Stimulated activated CD4-positive, alpha-beta T cell treated with anti-CD3 and anti-CD28 coated beads, Interleukin-15, amount 100 ng/mL, for 1 hour (primary cell): ENCODE data around the gene DVL1.
A peak's percentile ranks its signal among the peaks of the same experiment; 100 is the strongest.

Experiments
- DNase-seq, 2 donors: peaks; one replicate each; pipeline ENCODE4 v3.0.0-alpha.2; 2020; ENCODE audit warnings: low read depth in 1 of 2, low spot score in 1 of 2

Gene DVL1

DNA sequence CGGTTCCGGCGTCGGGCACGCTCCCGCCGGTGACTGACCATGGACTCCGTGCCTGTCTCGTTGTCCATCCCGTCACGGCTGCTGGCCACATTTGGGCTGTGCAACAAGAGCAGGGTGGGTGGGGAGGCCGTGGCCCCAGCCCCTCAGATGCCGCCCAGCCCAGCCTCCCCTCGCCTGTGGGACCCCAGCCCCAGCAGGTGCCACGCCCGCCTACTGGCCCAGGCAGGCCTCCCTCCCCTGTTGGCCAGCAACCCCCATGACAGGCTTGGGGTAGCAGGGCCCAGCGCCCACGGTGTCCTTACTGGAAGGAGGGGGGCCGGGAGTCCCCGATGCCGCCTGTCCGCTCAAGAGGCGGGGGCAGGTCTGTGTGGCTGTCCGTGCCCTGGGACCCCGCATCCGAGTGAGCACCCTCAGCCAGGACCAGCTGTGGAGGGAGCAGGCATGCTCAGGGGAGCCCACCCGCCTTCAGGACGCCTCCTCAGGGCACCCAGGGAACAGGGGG is 7.1 kb downstream of the DVL1 start:
- no peak for DNase-seq

DNA sequence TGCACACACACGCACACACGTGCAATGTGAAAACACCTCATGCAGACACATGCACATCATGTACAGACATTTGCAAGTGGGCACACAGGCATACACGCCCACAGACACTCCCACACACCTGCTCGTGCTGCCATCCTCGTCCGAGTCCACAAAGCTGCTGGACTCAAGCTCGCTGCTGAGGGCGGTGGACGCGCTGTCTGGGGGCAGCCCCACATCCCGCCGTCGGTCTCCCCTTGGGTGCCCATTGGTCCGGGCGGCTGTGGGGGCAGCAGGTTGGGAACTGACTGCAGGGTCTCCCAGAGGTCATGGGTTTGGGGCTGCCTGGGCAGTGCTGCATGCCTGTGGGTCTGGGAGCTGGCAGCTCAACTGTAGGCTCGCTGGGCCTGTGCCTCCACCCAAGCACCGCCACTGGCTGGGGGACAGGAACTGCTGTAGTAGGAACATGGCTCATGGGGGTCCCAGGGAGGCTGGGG is 7.6 kb downstream of the DVL1 start:
- no peak for DNase-seq

DNA sequence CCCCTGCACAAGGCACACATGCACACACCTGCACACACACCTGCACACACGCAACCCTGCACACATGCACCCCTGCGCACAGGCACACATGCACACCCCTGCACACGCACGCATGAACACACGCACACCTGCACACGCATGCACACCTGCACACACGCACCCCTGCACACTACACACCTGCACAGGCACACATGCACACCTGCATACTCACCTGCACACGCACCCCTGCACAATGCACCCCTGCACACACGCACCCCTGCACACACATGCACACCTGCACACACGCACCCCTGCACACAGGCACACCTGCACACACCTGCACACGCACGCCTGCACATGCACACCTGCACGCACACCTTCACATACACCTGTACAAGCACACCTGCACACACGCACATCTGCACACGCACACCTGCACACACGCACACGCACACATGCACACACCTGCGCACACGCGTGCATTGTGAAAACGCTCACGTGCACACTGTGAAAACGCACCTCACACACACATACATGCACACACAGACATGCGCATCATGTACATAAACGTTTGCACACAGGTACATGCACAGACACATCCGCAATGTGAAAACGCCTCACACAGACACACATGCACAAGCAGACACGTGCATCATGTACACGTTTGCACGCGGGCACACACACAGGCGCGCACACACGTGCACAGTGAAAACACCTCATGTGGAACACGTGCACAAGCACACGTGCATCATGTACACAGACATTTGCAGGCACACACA is 8.2 kb downstream of the DVL1 start:
- DNase-seq, result no peak

DNA sequence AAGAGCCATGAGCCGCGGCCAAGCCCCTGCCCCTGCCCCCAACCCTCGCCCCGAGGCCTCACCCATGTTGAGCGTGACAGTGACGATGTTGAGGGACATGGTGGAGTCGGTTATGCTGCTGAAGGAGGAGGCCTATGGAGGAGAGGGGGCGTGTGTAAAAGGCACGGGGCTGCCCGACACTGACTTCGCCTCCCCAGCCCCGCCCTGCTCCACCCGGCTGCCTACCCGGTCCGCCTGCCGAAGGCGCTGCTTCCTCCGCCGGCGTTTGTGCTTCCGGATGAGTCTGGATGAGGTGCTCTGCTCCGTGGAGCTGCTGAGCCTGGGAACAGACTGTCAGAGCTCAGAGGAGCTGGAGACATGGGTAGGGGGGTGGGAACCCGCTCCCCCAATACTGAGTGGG is 9.0 kb downstream of the DVL1 start:
- no peak for DNase-seq

DNA sequence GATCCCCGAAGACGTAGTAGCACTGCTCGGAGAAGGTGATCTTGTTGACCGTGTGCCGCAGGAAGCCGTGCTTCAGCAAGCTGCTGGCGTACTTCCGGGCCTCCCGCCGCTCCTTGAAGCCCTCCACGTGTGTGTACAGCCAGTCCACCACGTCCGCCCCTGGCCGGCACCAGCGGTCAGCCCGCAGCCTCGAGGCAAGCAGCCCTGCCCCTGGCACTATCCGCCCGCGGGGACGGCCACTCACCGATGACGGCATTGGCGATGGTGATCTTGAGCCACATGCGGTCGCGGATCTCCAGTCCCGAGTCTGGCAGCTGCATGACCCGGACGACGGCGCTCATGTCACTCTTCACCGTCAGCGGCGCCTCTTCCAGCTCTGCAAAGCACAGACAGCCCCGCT is 10.9 kb downstream of the DVL1 start:
- DNase-seq, result no peak

DNA sequence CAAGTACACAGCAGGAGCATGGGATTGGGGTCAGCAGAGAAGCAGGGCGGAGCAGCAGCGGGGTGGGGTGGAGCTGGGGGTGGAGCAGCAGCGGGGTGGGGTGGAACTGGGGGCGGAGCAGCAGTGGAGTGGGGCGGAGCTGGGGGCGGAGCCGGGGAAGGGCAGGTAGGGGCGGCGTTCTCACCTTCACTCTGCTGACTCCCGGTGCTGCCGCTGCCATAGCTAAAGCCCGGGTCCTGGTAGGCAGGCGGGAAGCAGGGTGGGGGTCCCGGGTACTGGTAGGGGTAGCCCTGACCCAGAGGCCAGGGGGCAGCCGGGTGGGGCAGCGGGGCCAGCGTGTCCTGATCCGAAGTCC is 11.4 kb downstream of the DVL1 start:
- DNase-seq, result peak in 1 of 2 donors; percentile 40

DNA sequence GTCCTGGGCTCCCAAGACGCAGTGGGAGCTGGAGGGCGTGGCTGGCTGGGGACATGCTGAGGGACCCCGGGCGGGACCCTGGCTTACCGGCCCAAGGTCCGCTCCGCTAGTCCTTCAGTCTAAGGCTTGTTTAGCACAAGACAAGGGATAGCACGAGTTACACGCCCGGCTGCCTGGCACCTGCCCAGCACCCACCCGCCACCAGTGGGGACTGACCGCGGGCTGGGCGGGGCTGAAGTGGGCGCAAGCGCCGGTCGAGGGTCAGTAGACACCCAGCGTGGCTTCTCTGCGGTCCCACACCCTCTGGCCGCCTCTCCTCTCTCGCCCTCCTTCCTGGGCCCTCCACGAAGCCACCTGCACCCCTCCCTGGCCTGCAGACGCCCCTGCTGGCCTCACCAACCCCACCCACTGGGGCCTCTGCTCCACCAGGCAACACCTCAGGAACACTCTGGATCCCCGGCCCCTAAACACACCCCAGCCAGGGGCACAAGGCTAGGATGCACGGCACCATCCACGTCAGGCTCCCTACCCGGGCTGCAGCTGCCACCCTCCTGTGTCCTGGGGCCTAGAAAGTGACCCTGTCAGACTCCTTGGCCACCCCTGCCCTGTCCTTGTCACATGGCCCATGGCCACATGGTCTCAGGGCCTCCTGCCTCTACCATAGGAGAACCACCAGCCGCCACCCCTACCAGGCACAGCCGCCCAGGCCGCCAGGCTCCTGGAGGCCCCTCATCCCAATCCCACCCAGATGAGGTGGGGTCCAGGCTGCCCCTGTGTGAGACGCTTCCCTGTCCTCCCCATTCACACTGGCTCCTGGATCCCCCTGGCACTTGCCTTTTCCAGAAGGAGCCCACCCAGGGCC is 12.1 kb downstream of the DVL1 start:
- no peak for DNase-seq

DNA sequence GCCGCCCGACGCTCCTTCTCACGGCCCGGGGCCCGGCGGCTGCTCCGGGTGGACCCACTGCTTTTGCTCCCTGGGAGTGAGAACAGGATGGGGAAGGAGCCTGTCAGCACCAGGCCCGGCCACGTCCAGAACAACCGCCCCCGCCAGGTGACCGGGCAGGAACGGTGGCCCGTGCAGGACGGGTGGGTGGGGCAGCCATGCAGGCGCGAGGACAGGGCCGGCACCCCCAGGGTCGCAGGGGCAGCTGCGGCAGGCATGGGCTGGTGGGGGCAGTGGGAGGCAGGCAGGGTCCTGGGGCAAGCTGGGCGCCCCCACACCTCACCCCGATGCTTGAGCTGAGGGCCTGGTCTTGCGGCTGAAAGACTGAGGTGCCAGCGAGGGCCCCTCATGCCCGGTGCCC is 12.8 kb downstream of the DVL1 start:
- no peak for DNase-seq

DNA sequence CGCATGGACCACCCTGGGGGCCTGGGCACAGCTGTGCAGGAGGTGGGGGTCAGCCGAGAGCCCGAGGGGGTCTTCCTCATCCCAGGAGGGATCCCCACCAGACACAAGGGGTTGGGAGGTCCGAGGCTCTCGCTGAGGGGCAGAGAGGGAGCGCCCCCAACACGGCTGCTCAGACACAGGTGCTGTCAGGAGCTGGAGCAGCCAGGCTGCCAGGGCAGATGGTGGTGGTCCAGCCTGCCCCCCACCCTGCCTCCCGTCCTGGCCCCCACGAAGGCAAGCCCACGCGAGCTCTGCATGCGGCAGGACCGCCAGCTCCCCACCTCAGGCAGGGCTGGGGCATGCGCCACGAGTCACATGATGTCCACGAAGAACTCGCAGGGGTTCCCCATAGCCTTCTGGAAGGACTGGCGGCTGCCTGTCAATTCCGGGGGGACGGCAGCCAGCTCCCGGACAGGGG is 13.4 kb downstream of the DVL1 start:
- DNase-seq, result no peak

DNA sequence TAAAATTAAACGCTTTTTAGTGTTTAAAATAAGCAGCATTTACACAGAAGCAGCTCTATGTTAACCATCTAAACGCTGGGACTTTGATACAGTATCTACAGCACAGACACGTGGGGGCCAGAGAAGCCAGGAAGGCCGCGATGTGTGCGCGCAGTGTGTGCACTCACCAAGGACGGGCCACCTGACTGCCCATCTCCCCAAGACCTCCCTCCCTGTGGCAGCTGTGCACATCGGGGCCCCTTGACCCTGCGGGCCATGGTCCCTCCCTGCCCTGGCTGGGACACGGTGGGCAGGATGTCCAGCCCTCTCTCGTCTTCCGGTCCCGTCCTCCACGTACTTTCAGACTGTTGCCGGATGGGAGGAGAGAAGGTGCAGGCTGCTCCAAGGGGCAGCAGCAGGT is 13.9 kb downstream of the DVL1 start:
- DNase-seq, result no peak

DNA sequence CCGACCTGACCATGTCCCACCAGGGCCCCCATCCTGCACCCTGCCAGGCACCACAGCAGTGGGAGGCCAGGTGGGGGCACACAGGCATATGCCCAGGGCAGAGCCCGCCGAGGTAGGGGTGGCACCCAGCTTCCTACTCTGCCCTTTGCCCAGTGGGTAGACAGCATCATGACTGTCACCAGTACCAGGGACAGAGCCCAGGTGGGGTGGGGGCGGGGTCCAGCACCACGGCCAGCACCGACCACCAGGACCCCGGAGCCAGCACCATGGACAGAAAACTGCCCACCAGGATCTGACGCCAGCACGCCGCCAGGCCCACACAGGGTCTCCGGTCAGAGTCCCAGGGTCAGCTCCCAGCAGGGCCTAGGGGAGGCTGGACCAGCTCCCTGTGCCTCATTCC is 14.4 kb downstream of the DVL1 start:
- DNase-seq, result no peak

DNA sequence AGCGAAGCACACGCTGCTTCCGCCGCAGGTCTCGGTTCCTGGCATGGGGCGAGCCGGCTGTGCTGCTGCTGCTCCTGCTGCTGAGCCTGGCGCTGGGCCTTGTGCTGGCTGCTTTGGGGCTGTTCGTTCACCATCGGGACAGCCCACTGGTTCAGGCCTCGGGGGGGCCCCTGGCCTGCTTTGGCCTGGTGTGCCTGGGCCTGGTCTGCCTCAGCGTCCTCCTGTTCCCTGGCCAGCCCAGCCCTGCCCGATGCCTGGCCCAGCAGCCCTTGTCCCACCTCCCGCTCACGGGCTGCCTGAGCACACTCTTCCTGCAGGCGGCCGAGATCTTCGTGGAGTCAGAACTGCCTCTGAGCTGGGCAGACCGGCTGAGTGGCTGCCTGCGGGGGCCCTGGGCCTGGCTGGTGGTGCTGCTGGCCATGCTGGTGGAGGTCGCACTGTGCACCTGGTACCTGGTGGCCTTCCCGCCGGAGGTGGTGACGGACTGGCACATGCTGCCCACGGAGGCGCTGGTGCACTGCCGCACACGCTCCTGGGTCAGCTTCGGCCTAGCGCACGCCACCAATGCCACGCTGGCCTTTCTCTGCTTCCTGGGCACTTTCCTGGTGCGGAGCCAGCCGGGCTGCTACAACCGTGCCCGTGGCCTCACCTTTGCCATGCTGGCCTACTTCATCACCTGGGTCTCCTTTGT is 15.5 kb downstream of the DVL1 start:
- no peak for DNase-seq

DNA sequence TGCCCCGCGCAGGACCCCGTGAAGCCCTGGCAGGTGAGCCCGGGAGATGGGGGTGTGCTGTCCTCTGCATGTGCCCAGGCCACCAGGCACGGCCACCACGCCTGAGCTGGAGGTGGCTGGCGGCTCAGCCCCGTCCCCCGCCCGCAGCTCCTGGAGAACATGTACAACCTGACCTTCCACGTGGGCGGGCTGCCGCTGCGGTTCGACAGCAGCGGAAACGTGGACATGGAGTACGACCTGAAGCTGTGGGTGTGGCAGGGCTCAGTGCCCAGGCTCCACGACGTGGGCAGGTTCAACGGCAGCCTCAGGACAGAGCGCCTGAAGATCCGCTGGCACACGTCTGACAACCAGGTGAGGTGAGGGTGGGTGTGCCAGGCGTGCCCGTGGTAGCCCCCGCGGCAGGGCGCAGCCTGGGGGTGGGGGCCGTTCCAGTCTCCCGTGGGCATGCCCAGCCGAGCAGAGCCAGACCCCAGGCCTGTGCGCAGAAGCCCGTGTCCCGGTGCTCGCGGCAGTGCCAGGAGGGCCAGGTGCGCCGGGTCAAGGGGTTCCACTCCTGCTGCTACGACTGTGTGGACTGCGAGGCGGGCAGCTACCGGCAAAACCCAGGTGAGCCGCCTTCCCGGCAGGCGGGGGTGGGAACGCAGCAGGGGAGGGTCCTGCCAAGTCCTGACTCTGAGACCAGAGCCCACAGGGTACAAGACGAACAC is 16.3 kb downstream of the DVL1 start:
- DNase-seq, result no peak

DNA sequence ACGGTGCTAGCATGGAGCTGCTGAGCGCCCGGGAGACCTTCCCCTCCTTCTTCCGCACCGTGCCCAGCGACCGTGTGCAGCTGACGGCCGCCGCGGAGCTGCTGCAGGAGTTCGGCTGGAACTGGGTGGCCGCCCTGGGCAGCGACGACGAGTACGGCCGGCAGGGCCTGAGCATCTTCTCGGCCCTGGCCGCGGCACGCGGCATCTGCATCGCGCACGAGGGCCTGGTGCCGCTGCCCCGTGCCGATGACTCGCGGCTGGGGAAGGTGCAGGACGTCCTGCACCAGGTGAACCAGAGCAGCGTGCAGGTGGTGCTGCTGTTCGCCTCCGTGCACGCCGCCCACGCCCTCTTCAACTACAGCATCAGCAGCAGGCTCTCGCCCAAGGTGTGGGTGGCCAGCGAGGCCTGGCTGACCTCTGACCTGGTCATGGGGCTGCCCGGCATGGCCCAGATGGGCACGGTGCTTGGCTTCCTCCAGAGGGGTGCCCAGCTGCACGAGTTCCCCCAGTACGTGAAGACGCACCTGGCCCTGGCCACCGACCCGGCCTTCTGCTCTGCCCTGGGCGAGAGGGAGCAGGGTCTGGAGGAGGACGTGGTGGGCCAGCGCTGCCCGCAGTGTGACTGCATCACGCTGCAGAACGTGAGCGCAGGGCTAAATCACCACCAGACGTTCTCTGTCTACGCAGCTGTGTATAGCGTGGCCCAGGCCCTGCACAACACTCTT is 17.0 kb downstream of the DVL1 start:
- no peak for DNase-seq

DNA sequence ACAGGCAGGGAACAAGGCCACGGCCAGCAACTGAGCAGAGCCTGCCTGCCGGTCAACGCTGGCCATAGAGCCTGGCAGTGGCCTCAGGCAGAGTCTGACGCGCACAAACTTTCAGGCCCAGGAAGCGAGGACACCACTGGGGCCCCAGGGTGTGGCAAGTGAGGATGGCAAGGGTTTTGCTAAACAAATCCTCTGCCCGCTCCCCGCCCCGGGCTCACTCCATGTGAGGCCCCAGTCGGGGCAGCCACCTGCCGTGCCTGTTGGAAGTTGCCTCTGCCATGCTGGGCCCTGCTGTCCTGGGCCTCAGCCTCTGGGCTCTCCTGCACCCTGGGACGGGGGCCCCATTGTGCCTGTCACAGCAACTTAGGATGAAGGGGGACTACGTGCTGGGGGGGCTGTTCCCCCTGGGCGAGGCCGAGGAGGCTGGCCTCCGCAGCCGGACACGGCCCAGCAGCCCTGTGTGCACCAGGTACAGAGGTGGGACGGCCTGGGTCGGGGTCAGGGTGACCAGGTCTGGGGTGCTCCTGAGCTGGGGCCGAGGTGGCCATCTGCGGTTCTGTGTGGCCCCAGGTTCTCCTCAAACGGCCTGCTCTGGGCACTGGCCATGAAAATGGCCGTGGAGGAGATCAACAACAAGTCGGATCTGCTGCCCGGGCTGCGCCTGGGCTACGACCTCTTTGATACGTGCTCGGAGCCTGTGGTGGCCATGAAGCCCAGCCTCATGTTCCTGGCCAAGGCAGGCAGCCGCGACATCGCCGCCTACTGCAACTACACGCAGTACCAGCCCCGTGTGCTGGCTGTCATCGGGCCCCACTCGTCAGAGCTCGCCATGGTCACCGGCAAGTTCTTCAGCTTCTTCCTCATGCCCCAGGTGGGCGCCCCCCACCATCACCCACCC is 17.9 kb downstream of the DVL1 start, which contains the start of gene TAS1R3:
TAS1R3 (plus strand) TSS at position 213 of the 898 bp plus-strand sequence; CDS start at position 279, 66 bp downstream.
- no peak for DNase-seq

DNA sequence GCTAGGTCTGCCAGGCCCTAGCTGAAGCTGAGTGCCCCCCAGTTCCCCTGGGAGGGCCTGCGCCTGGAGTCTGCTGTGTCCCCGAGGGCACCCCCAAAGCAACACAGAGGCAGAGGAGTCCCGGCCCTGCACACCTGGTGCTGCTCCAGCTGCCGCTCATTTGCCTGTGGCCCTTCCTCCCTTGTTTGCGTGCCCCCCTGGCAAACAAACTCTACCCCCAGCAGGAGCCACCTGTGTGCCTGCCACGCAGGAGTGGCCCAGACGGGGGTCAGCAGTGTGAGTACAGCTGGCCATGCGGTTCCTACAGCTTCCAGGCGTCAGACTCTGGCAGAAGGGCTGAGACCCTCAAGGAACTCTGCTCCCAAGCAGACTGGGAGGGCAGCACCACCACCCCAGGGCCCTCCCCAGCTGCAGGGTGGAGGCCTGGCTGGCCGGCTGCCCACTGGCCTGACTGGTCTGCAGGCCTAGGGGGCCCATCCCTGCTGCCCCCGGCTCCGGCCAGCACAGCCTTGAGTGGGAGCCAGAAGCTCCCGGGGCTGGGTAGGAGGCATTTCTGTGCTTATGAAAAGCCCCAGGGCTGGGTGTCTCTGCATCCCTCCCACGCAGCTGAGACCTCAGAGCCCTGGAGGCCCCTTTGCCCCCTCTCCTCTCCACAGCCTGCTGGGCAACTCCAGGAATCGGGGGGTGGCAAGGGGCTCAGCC is 18.7 kb downstream of the DVL1 start:
- DNase-seq, result no peak

DNA sequence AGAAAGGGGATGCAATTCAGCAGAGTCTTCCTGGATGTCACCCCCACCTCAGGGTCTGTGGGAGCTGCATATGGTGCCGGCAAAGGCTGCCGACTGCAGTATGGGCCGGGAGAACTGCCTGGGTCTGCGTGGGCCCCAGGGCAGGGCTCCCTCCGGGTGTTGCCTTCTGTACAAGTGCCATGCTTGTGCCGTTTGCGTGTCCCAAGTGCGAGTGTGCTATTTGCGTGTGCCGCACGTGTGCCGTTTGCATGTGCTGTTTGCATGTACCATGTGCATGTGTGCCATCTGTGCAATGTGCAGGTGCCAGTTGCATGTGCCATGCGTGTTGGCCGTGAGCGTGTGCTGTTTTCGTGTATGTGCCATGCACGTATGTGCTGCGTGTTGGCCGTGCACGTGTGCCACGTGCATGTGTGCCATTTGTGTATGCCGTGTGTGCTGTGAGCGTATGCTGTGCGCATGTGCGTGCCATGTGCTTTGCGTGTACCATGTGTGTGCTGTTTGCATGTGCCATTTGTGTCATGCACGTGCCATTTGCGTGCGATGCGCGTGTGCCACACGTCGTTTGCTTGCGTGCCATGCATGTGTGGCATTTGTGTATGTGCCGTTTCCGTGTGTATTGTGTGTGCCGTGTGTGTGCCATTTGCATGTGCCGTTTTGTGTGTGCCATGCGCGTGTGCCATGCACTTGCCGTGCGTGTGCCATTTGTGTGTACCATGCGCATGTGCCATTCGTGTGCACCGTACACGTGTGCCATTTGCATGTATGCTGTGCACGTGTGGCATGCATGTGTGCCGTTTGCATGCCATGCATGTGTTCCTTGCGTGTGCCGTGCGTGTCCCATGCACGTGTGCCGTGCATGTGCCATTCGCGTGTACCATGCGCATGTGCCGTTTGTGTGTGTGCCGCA is 19.7 kb downstream of the DVL1 start:
- no peak for DNase-seq

DNA sequence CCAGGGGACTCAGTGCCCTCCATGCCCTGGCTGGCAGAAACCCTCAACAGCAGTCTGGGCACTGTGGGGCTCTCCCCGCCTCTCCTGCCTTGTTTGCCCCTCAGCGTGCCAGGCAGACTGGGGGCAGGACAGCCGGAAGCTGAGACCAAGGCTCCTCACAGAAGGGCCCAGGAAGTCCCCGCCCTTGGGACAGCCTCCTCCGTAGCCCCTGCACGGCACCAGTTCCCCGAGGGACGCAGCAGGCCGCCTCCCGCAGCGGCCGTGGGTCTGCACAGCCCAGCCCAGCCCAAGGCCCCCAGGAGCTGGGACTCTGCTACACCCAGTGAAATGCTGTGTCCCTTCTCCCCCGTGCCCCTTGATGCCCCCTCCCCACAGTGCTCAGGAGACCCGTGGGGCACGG is 21.0 kb downstream of the DVL1 start:
- no peak for DNase-seq
